RWPE2 (cell line): ENCODE data around the gene RAD21L1.
A peak's percentile ranks its signal among the peaks of the same experiment; 100 is the strongest.

Experiments
- ATAC-seq: fragments of 200-7000 bp; cut with Tn5 transposase; 3 replicates; pipeline ENCODE4 v1.9.1; 2021; ENCODE audit warnings: low read depth
- DNase-seq: peaks from one replicate; pipeline ENCODE4 v3.0.0-alpha.2; 2020; ENCODE audit warnings: low spot score
- H3K27ac ChIP-seq: fragments of 450-650 bp; 2 replicates; pipeline ENCODE4 v1.5.1; 2017; ENCODE audit warnings: mild to moderate bottlenecking; ENCODE audit not compliant: poor library complexity, severe bottlenecking
- H3K27me3 ChIP-seq: fragments of 250-450 bp; sonication (Bioruptor Pico); 2 replicates; pipeline ENCODE4 v1.5.1; 2021; ENCODE audit warnings: mild to moderate bottlenecking, moderate library complexity; ENCODE audit not compliant: insufficient read depth, poor library complexity, severe bottlenecking
- H3K36me3 ChIP-seq: fragments of 250-450 bp; sonication (Bioruptor Pico); 2 replicates; pipeline ENCODE4 v1.5.1; 2020; ENCODE audit warnings: low read depth, mild to moderate bottlenecking, moderate library complexity
- H3K4me1 ChIP-seq: fragments of 250-450 bp; sonication (Bioruptor Pico); 2 replicates; pipeline ENCODE4 v1.5.1; 2021; ENCODE audit warnings: mild to moderate bottlenecking, moderate library complexity; ENCODE audit not compliant: insufficient read depth, poor library complexity, severe bottlenecking
- H3K4me3 ChIP-seq: fragments of 250-450 bp; sonication (Bioruptor Pico); 2 replicates; pipeline ENCODE4 v1.5.1; 2021; ENCODE audit warnings: mild to moderate bottlenecking, moderate library complexity; ENCODE audit not compliant: severe bottlenecking
- H3K9me3 ChIP-seq: fragments of 250-450 bp; sonication (Bioruptor Pico); 2 replicates; pipeline ENCODE4 v1.5.1; 2021; ENCODE audit warnings: mild to moderate bottlenecking, moderate library complexity; ENCODE audit not compliant: severe bottlenecking
- TF ChIP-seq, protein P1 (sequence below): fragments of 450-650 bp; IDR thresholded peaks from one replicate; pipeline ENCODE4 v1.5.1; 2017; ENCODE audit warnings: mild to moderate bottlenecking, moderate library complexity; ENCODE audit not compliant: poor library complexity, severe bottlenecking

The RAD21L1 gene

DNA sequence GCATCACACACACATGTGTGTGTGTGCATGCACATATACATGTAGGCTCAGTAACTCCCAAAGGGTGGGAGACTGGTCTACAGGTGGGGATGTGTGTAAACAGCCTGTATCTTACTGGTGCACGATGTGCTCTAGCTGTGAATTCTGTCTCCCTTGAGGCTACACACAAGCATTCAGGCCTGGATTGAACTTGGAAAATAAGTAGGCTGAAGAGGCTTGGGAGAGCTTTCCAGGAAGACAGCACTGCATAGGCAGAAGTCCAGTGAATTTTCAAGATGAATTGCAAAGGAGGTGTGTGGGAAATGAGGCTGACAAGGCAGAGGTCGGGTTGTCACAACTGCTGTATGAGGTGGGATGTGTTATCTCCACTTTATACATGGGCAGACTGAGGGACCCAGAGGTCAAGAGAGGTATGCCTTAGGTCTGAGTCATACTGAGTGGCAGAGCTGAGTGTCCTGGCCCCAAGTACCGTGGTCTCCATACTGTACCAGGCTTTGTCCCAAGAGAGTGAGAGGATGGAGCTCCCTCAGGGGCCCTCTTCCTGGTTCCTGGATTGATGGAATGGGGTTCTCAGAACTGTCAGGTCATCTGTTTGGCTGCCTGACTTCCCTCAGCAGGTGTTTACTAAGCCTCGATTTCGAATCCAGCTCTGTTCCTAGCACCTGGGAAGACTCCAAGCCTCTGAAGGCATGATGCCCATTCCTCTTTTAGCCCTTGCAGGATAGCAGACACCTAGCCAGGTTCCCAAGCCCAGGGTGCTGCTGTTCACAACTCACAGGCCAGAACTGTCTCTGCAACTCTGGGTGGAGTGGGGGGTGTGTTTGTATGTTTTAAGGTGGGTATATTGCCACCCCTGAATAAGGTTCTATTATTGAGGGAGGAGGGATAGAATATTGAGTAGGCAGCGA is 54.6 kb downstream of the RAD21L1 start:
- no peak overlapping the region for H3K4me3 ChIP-seq
- no peaks in the 10 kb centered on the region for H3K4me1 ChIP-seq
- no peaks in the 10 kb centered on the region for H3K36me3 ChIP-seq
- H3K27ac ChIP-seq = no peak overlapping the region
- no peaks in the 10 kb centered on the region for H3K27me3 ChIP-seq
- DNase-seq (no peak), ATAC-seq (0 out of 3 replicates have a peak, but pooled peaks have one; percentile 31)
- TF ChIP-seq, protein P1, sequence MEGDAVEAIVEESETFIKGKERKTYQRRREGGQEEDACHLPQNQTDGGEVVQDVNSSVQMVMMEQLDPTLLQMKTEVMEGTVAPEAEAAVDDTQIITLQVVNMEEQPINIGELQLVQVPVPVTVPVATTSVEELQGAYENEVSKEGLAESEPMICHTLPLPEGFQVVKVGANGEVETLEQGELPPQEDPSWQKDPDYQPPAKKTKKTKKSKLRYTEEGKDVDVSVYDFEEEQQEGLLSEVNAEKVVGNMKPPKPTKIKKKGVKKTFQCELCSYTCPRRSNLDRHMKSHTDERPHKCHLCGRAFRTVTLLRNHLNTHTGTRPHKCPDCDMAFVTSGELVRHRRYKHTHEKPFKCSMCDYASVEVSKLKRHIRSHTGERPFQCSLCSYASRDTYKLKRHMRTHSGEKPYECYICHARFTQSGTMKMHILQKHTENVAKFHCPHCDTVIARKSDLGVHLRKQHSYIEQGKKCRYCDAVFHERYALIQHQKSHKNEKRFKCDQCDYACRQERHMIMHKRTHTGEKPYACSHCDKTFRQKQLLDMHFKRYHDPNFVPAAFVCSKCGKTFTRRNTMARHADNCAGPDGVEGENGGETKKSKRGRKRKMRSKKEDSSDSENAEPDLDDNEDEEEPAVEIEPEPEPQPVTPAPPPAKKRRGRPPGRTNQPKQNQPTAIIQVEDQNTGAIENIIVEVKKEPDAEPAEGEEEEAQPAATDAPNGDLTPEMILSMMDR = no peak
- H3K9me3 ChIP-seq = no peaks in the 10 kb centered on the region

DNA sequence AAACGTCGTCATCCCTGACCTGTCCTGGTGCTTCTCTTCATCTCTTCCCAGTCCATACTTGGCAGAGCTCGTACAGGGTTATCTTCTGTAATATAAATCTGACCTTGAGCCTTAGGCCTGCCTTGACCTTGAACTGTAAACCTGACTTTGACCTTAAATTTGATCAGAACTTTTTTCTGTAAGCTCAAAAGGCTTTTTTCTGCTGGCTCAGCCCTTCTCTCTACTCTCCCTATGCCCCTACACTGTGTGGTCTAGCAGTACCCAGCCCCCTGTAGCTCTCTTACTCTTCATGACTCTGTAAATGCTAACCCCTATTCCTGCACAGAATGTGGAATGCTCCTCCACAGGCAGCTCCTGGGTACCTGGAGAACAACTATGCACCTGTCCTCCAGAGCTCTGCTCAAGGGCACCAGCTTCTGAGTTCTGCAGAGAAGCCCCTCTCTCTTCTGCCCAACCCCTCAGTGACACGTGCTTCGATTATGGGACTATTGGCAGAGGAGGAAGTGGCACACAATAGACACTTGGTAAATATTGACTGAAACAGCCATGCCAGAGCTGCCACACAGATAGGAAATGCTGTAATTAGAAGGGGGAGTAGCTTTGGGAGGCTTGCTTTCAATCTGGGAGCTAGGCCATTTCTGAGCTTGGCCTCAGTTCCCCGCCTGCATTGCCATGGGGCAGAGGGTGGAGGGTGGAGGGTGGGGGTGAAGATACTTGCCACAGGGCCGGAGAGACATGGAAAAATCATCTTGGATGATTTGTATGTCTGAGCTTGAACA is 55.6 kb downstream of the RAD21L1 start:
- Histone ChIP-seq H3K27me3 (no peaks in the 10 kb centered on the region), H3K27ac (no peak overlapping the region), H3K4me3 (no peak overlapping the region), H3K9me3 (no peaks in the 10 kb centered on the region), H3K4me1 (no peaks in the 10 kb centered on the region), H3K36me3 (no peaks in the 10 kb centered on the region)
- ATAC-seq = no peak
- DNase-seq = no peak
- TF ChIP-seq, protein P1 = no peak

DNA sequence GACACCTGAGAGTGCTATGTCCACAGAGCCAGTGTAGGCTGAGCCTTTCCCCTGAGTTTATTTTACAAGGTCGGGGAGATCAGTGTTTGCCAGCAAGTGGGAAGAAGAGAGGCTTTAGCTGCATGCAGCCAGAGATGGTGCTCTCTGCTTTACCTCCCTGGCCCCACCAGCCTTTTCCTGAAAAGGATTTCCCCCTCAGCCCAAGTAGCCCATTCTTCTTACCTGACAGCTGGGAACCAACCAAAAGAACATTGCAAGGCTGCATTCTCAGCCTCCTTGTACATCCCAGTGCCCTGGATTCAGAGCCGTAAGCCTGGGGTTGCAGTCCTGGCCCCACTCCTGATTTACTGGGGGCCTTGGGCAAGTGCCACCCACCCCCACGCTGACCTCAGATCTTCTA is 57.1 kb downstream of the RAD21L1 start:
- Histone ChIP-seq H3K9me3 (no peaks in the 10 kb centered on the region), H3K4me1 (no peaks in the 10 kb centered on the region), H3K4me3 (no peak overlapping the region), H3K36me3 (no peaks in the 10 kb centered on the region), H3K27me3 (no peaks in the 10 kb centered on the region), H3K27ac (no peak overlapping the region)
- TF ChIP-seq, protein P1 = no peak
- DNase-seq (no peak), ATAC-seq (no peak)

DNA sequence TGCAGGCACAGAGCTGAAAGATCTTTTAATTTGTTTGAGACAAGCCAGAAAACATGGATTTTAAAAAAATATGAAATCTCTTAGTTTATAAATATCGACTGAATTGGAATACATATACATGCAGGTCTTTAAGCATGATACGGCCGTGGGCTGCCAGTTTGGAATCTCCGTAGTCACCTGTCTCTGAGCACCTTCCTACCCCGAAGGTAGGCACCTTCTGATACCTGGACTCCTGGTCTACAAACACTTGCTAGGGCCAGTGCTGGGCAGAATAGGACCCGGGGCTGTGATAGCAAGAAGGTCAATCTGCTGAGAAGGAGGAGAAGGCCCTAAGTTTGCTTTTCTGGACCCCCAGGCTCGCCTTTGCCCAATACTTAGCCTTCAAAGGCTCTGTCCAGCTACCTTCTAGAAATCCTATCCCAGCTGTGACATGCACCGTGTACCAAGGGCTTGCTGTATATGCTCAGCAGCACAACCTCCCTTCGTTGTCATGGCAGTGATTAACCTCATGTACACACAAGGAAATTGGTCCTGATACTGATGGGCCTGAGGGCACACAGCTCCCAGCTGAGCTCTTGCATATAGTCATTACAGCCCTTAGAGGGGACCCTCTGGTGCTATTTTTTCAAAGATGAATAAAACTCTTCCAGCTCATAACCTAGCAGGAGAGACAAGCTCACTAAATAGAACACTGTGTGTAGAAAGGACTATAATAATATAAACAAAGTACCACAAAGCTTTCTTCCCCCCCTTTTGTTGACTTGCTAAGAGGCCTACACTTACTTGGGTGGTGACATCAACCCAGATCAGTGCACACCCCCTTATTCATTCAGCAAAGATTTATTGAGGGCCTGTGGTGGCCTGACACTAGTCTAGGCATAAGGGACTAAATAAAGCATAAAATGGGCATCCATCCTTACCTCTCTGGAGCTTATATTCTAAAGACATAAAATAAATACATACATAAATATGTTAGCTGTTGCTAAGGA is 58.0 kb downstream of the RAD21L1 start:
- Histone ChIP-seq H3K27me3 (no peaks in the 10 kb centered on the region), H3K36me3 (no peaks in the 10 kb centered on the region), H3K4me3 (no peak overlapping the region), H3K4me1 (no peaks in the 10 kb centered on the region), H3K27ac (no peak overlapping the region), H3K9me3 (no peaks in the 10 kb centered on the region)
- no peak for DNase-seq
- TF ChIP-seq, protein P1 = no peak
- no peak for ATAC-seq
